ENCODE data around the gene SLC13A2.

SLC13A2 gene

GRCh38 chr17:28492352-28493310 lies 19.2 kb downstream of the SLC13A2 start:
- DNase-seq (ENCODE audit: low read depth in 1 of 2, low spot score in 1 of 2), result no peak

- no peak for DNase-seq (ENCODE audit: low read depth in 1 of 2, low spot score in 1 of 2)
Observed at GRCh38 chr17:28493460-28493859, 20.0 kb downstream of the SLC13A2 start.

GRCh38 chr17:28494445-28495188 lies 21.2 kb downstream of the SLC13A2 start:
- peak; percentile 62 to 73 for DNase-seq (ENCODE audit: low read depth in 1 of 2, low spot score in 1 of 2)

- DNase-seq (ENCODE audit: low read depth in 1 of 2, low spot score in 1 of 2), result no peak
Observed at GRCh38 chr17:28495635-28496034, 22.2 kb downstream of the SLC13A2 start.

- no peak for DNase-seq (ENCODE audit: low read depth in 1 of 2, low spot score in 1 of 2)
Observed at GRCh38 chr17:28497931-28498330, 24.5 kb downstream of the SLC13A2 start.

GRCh38 chr17:28498652-28499363 lies 25.4 kb downstream of the SLC13A2 start:
- DNase-seq (ENCODE audit: low read depth in 1 of 2, low spot score in 1 of 2), result no peak

GRCh38 chr17:28499364-28499664 lies 25.9 kb downstream of the SLC13A2 start:
- DNase-seq (ENCODE audit: low read depth in 1 of 2, low spot score in 1 of 2), result no peak

- DNase-seq (ENCODE audit: low read depth in 1 of 2, low spot score in 1 of 2), result no peak
Observed at GRCh38 chr17:28499684-28500357, 26.4 kb downstream of the SLC13A2 start.

GRCh38 chr17:28500712-28501379 lies 27.4 kb downstream of the SLC13A2 start:
- no peak for DNase-seq (ENCODE audit: low read depth in 1 of 2, low spot score in 1 of 2)

- DNase-seq (ENCODE audit: low read depth in 1 of 2, low spot score in 1 of 2), result no peak
Observed at GRCh38 chr17:28501421-28502284, 28.2 kb downstream of the SLC13A2 start.

- DNase-seq (ENCODE audit: low read depth in 1 of 2, low spot score in 1 of 2), result no peak
Observed at GRCh38 chr17:28503420-28503819, 30.0 kb downstream of the SLC13A2 start.

GRCh38 chr17:28505986-28506665 lies 32.7 kb downstream of the SLC13A2 start, which contains the start of gene FOXN1:
Gene FOXN1 (plus strand): TSS chr17:28506348. CDS start chr17:28523970, 17,622 bp downstream.
- DNase-seq (ENCODE audit: low read depth in 1 of 2, low spot score in 1 of 2), result no peak

- no peak for DNase-seq (ENCODE audit: low read depth in 1 of 2, low spot score in 1 of 2)
Observed at GRCh38 chr17:28506763-28507487, 33.5 kb downstream of the SLC13A2 start.

- DNase-seq (ENCODE audit: low read depth in 1 of 2, low spot score in 1 of 2), result no peak
Observed at GRCh38 chr17:28507567-28508203, 34.2 kb downstream of the SLC13A2 start.

GRCh38 chr17:28508211-28508724 lies 34.8 kb downstream of the SLC13A2 start:
- no peak for DNase-seq (ENCODE audit: low read depth in 1 of 2, low spot score in 1 of 2)

- no peak for DNase-seq (ENCODE audit: low read depth in 1 of 2, low spot score in 1 of 2)
Observed at GRCh38 chr17:28509789-28510188, 36.3 kb downstream of the SLC13A2 start.

GRCh38 chr17:28511858-28512461 lies 38.5 kb downstream of the SLC13A2 start:
- DNase-seq (ENCODE audit: low read depth in 1 of 2, low spot score in 1 of 2), result no peak
